IMR-90 (cell line): ENCODE measurements around the gene PPFIBP2. TPM values are rescaled to one million over a fixed set of nuclear protein-coding genes. Genes with fewer than 3 reads are reported as not detected.

ENCODE experiments used
- ATAC-seq: fragments of 200-7000 bp; cut with Tn5 transposase; 2 replicates; pipeline ENCODE4 v1.9.1; 2020; ENCODE audit warnings: low read depth, mild to moderate bottlenecking, moderate library complexity
- BruUV-seq: library from RNA; stranded (reverse); fragments of 400-500 nt; replicated peaks from 2 replicates; lab custom pipeline; 2021; lab: Mats Ljungman, UMichigan
- CTCF ChIA-PET: fragments of 300-600 bp; formaldehyde crosslinking; extraction: SDS; loops from one replicate; lab custom pipeline; 2021; ENCODE audit warnings: antibody characterized with exemption; lab: Yijun Ruan, JAX
- POLR2A ChIA-PET: fragments of 300-600 bp; sonication (Branson Sonifier 250); formaldehyde crosslinking; loops from one replicate; lab custom pipeline; 2022; ENCODE audit warnings: antibody characterized with exemption; ENCODE audit not compliant: unreplicated experiment; lab: Charles Lee
- DNase-seq: peaks from one replicate; pipeline ENCODE4 v3.0.0; 2013
- H2AFZ ChIP-seq: replicated peaks from 2 replicates; pipeline ENCODE3; 2013; ENCODE audit warnings: low read length, mild to moderate bottlenecking; ENCODE audit not compliant: poor library complexity
- H2AK5ac ChIP-seq: 2 replicates; pipeline ENCODE4 v1.6.1; 2013; ENCODE audit warnings: low read depth, low read length, inconsistent platforms
- H2AK9ac ChIP-seq: replicated peaks from 2 replicates; pipeline ENCODE3; 2013; ENCODE audit warnings: mild to moderate bottlenecking, low read depth, low read length, moderate library complexity; ENCODE audit not compliant: poor library complexity
- H2BK120ac ChIP-seq: 2 replicates; pipeline ENCODE4 v1.6.1; 2013; ENCODE audit warnings: low read depth, low read length, inconsistent platforms
- H2BK15ac ChIP-seq: 3 replicates; pipeline ENCODE4 v1.6.1; 2013; ENCODE audit warnings: low read depth, low read length, inconsistent platforms
- H2BK20ac ChIP-seq: 2 replicates; pipeline ENCODE4 v1.6.1; 2013; ENCODE audit warnings: low read depth, mild to moderate bottlenecking, inconsistent platforms, low read length, moderate library complexity
- H2BK5ac ChIP-seq: 2 replicates; pipeline ENCODE4 v1.6.1; 2013; ENCODE audit warnings: mild to moderate bottlenecking, low read depth, low read length, inconsistent platforms; ENCODE audit not compliant: poor library complexity, severe bottlenecking
- H3K14ac ChIP-seq: replicated peaks from 2 replicates; pipeline ENCODE4 v1.6.1; 2013; ENCODE audit warnings: low read depth, low read length, inconsistent platforms
- H3K18ac ChIP-seq: 2 replicates; pipeline ENCODE4 v1.6.1; 2013; ENCODE audit warnings: low read depth, low read length, control low read depth
- H3K23ac ChIP-seq: 2 replicates; pipeline ENCODE4 v1.6.1; 2013; ENCODE audit warnings: low read depth, low read length, inconsistent platforms
- H3K27ac ChIP-seq: 2 replicates; pipeline ENCODE4 v1.5.1; 2013; ENCODE audit warnings: mild to moderate bottlenecking, control low read depth, low read length; ENCODE audit not compliant: insufficient read depth
- H3K27me3 ChIP-seq: 2 replicates; pipeline ENCODE4 v1.6.1; 2013; ENCODE audit warnings: low read length; ENCODE audit not compliant: control insufficient read depth, insufficient read depth
- H3K36me3 ChIP-seq: 2 replicates; pipeline ENCODE4 v1.6.1; 2013; ENCODE audit warnings: low read length, mixed read lengths; ENCODE audit not compliant: control insufficient read depth, insufficient read depth
- H3K4ac ChIP-seq: 2 replicates; pipeline ENCODE4 v1.6.1; 2013; ENCODE audit warnings: low read depth, low read length, inconsistent platforms
- H3K4me1 ChIP-seq: 2 replicates; pipeline ENCODE4 v1.6.1; 2013; ENCODE audit warnings: low read length, mixed read lengths; ENCODE audit not compliant: control insufficient read depth, insufficient read depth
- H3K4me2 ChIP-seq: 2 replicates; pipeline ENCODE4 v1.6.1; 2013; ENCODE audit warnings: low read depth, mild to moderate bottlenecking, control low read depth, low read length, moderate library complexity
- H3K4me3 ChIP-seq: 2 replicates; pipeline ENCODE4 v1.5.1; 2013; ENCODE audit warnings: low read depth, mild to moderate bottlenecking, control low read depth, low read length, moderate library complexity; ENCODE audit not compliant: insufficient read depth
- H3K56ac ChIP-seq: 2 replicates; pipeline ENCODE4 v1.6.1; 2013; ENCODE audit warnings: low read length, inconsistent platforms; ENCODE audit not compliant: insufficient read depth; ENCODE audit errors: extremely low read depth
- H3K79me1 ChIP-seq, 2 experiments: 2 replicates each; pipeline ENCODE4 v1.6.1; 2013; ENCODE audit warnings: low read length in 2 of 2, inconsistent platforms in 1 of 2, low read depth in 1 of 2
- H3K9ac ChIP-seq: 2 replicates; pipeline ENCODE4 v1.6.1; 2013; ENCODE audit warnings: low read depth, low read length, control low read depth
- H3K9me1 ChIP-seq: 2 replicates; pipeline ENCODE4 v1.6.1; 2013; ENCODE audit warnings: low read length, inconsistent platforms; ENCODE audit not compliant: insufficient read depth
- H3K9me3 ChIP-seq: 2 replicates; pipeline ENCODE4 v1.6.1; 2013; ENCODE audit warnings: low read length; ENCODE audit not compliant: control insufficient read depth, insufficient read depth
- H4K20me1 ChIP-seq: 2 replicates; pipeline ENCODE4 v1.6.1; 2013; ENCODE audit warnings: low read length, inconsistent platforms; ENCODE audit not compliant: insufficient read depth
- H4K5ac ChIP-seq: 2 replicates; pipeline ENCODE4 v1.6.1; 2013; ENCODE audit warnings: mild to moderate bottlenecking, low read depth, low read length, control low read depth
- H4K8ac ChIP-seq, 2 experiments: 2 replicates each; pipeline ENCODE4 v1.6.1; 2013; ENCODE audit warnings: low read depth in 2 of 2, low read length in 2 of 2, control low read depth in 1 of 2, inconsistent platforms in 1 of 2
- H4K91ac ChIP-seq: 2 replicates; pipeline ENCODE4 v1.6.1; 2013; ENCODE audit warnings: low read depth, low read length, inconsistent platforms; ENCODE audit not compliant: insufficient read depth
- BHLHE40 ChIP-seq: fragments of 150-350 bp; IDR thresholded peaks from 2 replicates; pipeline ENCODE4 v1.6.1; 2016; ENCODE audit warnings: mild to moderate bottlenecking, low read depth, low read length
- CEBPB ChIP-seq: IDR thresholded peaks from 2 replicates; pipeline ENCODE4 v1.6.1; 2012; ENCODE audit warnings: low read depth, low read length, improper control_type of control experiment
- CHD1 ChIP-seq: IDR thresholded peaks from 2 replicates; pipeline ENCODE4 v1.6.1; 2012; ENCODE audit warnings: low read depth, low read length, improper control_type of control experiment
- CTCF ChIP-seq: conservative IDR thresholded peaks from 2 replicates; pipeline ENCODE4 v1.5.1; 2012; ENCODE audit warnings: mild to moderate bottlenecking, low read depth, low read length, improper control_type of control experiment
- ELK1 ChIP-seq: fragments of 150-350 bp; IDR thresholded peaks from 2 replicates; pipeline ENCODE4 v1.6.1; 2016; ENCODE audit warnings: low read depth, mild to moderate bottlenecking, low read length, moderate library complexity, borderline replicate concordance
- FOS ChIP-seq: fragments of 150-350 bp; IDR thresholded peaks from 2 replicates; pipeline ENCODE4 v1.6.1; 2016; ENCODE audit warnings: low read depth, low read length
- MAFK ChIP-seq: IDR thresholded peaks from 2 replicates; pipeline ENCODE4 v1.6.1; 2012; ENCODE audit warnings: low read depth, low read length, improper control_type of control experiment
- MAZ ChIP-seq: IDR thresholded peaks from 2 replicates; pipeline ENCODE4 v1.6.1; 2012; ENCODE audit warnings: low read depth, mild to moderate bottlenecking, low read length, improper control_type of control experiment, moderate library complexity, borderline replicate concordance
- MXI1 ChIP-seq: IDR thresholded peaks from 2 replicates; pipeline ENCODE4 v1.6.1; 2012; ENCODE audit warnings: low read depth, mild to moderate bottlenecking, low read length, moderate library complexity, borderline replicate concordance
- NFE2L2 ChIP-seq: fragments of 150-350 bp; IDR thresholded peaks from 2 replicates; pipeline ENCODE4 v1.6.1; 2016; ENCODE audit warnings: low read depth, mild to moderate bottlenecking, low read length
- POLR2A ChIP-seq: IDR thresholded peaks from 2 replicates; pipeline ENCODE4 v1.6.1; 2012; ENCODE audit warnings: mild to moderate bottlenecking, low read depth, low read length
- RAD21 ChIP-seq: IDR thresholded peaks from 2 replicates; pipeline ENCODE4 v1.6.1; 2012; ENCODE audit warnings: low read length, improper control_type of control experiment
- RCOR1 ChIP-seq: IDR thresholded peaks from 2 replicates; pipeline ENCODE4 v1.6.1; 2012; ENCODE audit warnings: mild to moderate bottlenecking, low read length, improper control_type of control experiment; ENCODE audit not compliant: insufficient replicate concordance
- RFX5 ChIP-seq: IDR thresholded peaks from 2 replicates; pipeline ENCODE4 v1.8.0; 2012; ENCODE audit warnings: low read depth, mild to moderate bottlenecking, low read length, moderate library complexity
- SMC3 ChIP-seq: fragments of 150-350 bp; IDR thresholded peaks from 2 replicates; pipeline ENCODE4 v1.6.1; 2016; ENCODE audit warnings: low read depth, mild to moderate bottlenecking, antibody characterized with exemption, low read length, moderate library complexity
- WGBS, 2 experiments: methylation state at CpG; one replicate each; pipeline versions ENCODE4 v1.1.5 to v1.1.7; 2013; ENCODE audit warnings: missing lambda C conversion rate in 2 of 2; ENCODE audit not compliant: insufficient read length in 1 of 2; ENCODE audit errors: extremely low coverage in 2 of 2; 5-methylcytosine and 5-hydroxymethylcytosine counted together
- dilution Hi-C: fragments of 300-500 bp; cut with HindIII; formaldehyde crosslinking; loops from one replicate; pipeline ENCODE4 v1.14.3; 2018; ENCODE audit warnings: low sequenced_read_pairs; ENCODE audit not compliant: unreplicated experiment
- in situ Hi-C: fragments of 300-500 bp; cut with MboI; formaldehyde crosslinking; loops from 3 replicates; pipeline ENCODE4 v1.14.3; 2019; ENCODE audit warnings: low sequenced_read_pairs, inconsistent platforms, mixed read lengths
- intact Hi-C: fragments of 100-400 bp; cut with micrococcal nuclease; formaldehyde crosslinking; loops from 2 replicates; pipeline ENCODE4 v1.10.0; 2022
- polyA plus RNA-seq, 3 experiments: library from polyadenylated mRNA; depleted of rRNA; stranded (reverse); fragments of >200 nt; gene quantifications; 2 replicates each; pipeline ENCODE4 v1.2.3, GENCODE V29; 2012; ENCODE audit warnings: low replicate concordance in 1 of 3
- total RNA-seq: library from RNA; depleted of rRNA; stranded (reverse); fragments of >200 nt; gene quantifications from 2 replicates; pipeline ENCODE4 v1.2.3, GENCODE V29; 2012
- TF ChIP-seq, protein P1 (sequence below): fragments of 150-350 bp; IDR thresholded peaks from 2 replicates; pipeline ENCODE4 v1.6.1; 2017; ENCODE audit warnings: mild to moderate bottlenecking, antibody characterized with exemption, low read length, low read depth

Gene PPFIBP2
- total and polyA plus RNA-seq, 2 of the 4 experiments (the other 2 are of a cell fraction), result 6.0 to 11.8 TPM

DNA sequence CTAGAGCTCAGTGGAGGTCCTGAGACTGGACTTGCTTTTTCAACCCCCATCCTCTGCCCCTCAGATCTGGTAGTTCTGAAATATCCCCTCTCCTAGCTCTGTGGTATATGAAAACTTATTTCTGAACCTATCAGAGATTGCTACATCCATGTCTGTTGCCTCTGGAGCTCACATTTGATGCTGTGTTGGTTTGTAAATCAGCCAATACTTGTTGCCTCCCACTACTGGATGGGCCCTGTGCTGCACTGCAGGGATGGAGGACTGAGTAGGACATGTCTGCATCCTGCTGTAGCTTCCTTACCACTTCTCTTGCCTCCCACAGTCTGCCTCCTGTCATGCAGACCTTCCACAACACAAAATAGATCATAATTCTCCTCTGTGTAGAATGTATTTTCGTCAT, 23.3 kb upstream of the PPFIBP2 start:
- H3K9me1 ChIP-seq, result no peaks in the 10 kb centered on the region
- H3K18ac ChIP-seq, result no peak overlapping the region
- H2BK5ac ChIP-seq, result no peak overlapping the region
- H3K14ac ChIP-seq, result no peak overlapping the region
- ChIA-PET CTCF (no interaction called here), POLR2A (no interaction called here)
- H3K79me1 ChIP-seq, result no peaks in the 10 kb centered on the region
- dilution Hi-C loops (no loop called here), in situ Hi-C loops (no loop called here), intact Hi-C loops (no loop called here)
- H3K27me3 ChIP-seq, result peaks cover 3% of the 10 kb centered on the region; the same call in 1 of the 2 replicates
- H3K27ac ChIP-seq, result no peak overlapping the region
- no CpG with 5 or more reads among the region's 1 CpG for WGBS, 2 experiments
- H2AK9ac ChIP-seq, result no peak overlapping the region
- H2BK120ac ChIP-seq, result no peak overlapping the region
- H4K91ac ChIP-seq, result no peak overlapping the region
- H4K5ac ChIP-seq, result no peak overlapping the region
- H4K8ac ChIP-seq, result no peak overlapping the region
- H2BK20ac ChIP-seq, result no peak overlapping the region
- no peak overlapping the region for H2AFZ ChIP-seq
- H3K4me2 ChIP-seq, result no peak overlapping the region
- H3K4me3 ChIP-seq, result no peak overlapping the region
- no peak overlapping the region for H2AK5ac ChIP-seq
- no peak for ATAC-seq
- no peaks in the 10 kb centered on the region for H4K20me1 ChIP-seq
- H3K4me1 ChIP-seq, result no peaks in the 10 kb centered on the region
- no peaks in the 10 kb centered on the region for H3K9me3 ChIP-seq
- H3K4ac ChIP-seq, result no peak overlapping the region
- no peak overlapping the region for H3K23ac ChIP-seq
- DNase-seq, result no peak
- H3K56ac ChIP-seq, result no peak overlapping the region
- BruUV-seq, result no TSS peak
- no peaks in the 10 kb centered on the region for H3K36me3 ChIP-seq
- H3K9ac ChIP-seq, result no peak overlapping the region
- no peak for TF ChIP-seq CHD1
- TF ChIP-seq BHLHE40, result no peak
- no peak for TF ChIP-seq MAZ
- TF ChIP-seq MAFK, result no peak
- TF ChIP-seq ELK1, result no peak
- TF ChIP-seq CTCF, result no peak
- no peak for TF ChIP-seq RAD21
- TF ChIP-seq FOS, result no peak
- TF ChIP-seq SMC3, result no peak
- TF ChIP-seq MXI1, result no peak
- TF ChIP-seq POLR2A, result no peak
- TF ChIP-seq RFX5, result no peak
- TF ChIP-seq, protein P1, sequence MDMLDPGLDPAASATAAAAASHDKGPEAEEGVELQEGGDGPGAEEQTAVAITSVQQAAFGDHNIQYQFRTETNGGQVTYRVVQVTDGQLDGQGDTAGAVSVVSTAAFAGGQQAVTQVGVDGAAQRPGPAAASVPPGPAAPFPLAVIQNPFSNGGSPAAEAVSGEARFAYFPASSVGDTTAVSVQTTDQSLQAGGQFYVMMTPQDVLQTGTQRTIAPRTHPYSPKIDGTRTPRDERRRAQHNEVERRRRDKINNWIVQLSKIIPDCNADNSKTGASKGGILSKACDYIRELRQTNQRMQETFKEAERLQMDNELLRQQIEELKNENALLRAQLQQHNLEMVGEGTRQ, result no peak
- TF ChIP-seq NFE2L2, result no peak
- no peak for TF ChIP-seq RCOR1
- TF ChIP-seq CEBPB, result no peak
- H2BK15ac ChIP-seq, result no peak overlapping the region
